K562 (cell line): ENCODE measurements around the gene SEL1L.

Source experiments
- CEBPB ChIP-seq: fragments of 450-650 bp; IDR thresholded peaks from 2 replicates; pipeline ENCODE4 v1.6.1; 2016; ENCODE audit warnings: missing genetic modification characterization, missing compliant biosample characterization
- CHD1 ChIP-seq: fragments of 200-600 bp; sonication (generic); IDR thresholded peaks from one replicate; pipeline ENCODE4 v1.6.1; 2012; ENCODE audit warnings: mild to moderate bottlenecking, moderate library complexity, low read length, inconsistent platforms
- FOS ChIP-seq: IDR thresholded peaks from 3 replicates; pipeline ENCODE4 v1.6.1; 2011; ENCODE audit not compliant: insufficient read length; ENCODE audit errors: extremely low read depth
- GABPA ChIP-seq: fragments of 200-800 bp; sonication (Bioruptor generic); conservative IDR thresholded peaks from 2 replicates; pipeline ENCODE4 v1.6.1; 2016; ENCODE audit warnings: low read depth, missing genetic modification characterization, missing compliant biosample characterization
- GTF2F1 ChIP-seq: IDR thresholded peaks from 2 replicates; pipeline ENCODE4 v1.6.1; 2011; ENCODE audit warnings: low read depth, low read length, improper control_type of control experiment
- ZBTB1 ChIP-seq: sonication (generic); formaldehyde crosslinking; IDR thresholded peaks from 2 replicates; pipeline ENCODE4 v1.8.1; 2023; ENCODE audit warnings: missing genetic modification reagents, low read depth, mild to moderate bottlenecking, borderline replicate concordance
- ZBTB7A ChIP-seq: IDR thresholded peaks from 2 replicates; pipeline ENCODE4 v1.6.1; 2011; ENCODE audit warnings: low read depth, mild to moderate bottlenecking, low read length, moderate library complexity, borderline replicate concordance; ENCODE audit not compliant: control insufficient read depth
- ZNF263 ChIP-seq: sonication (generic); formaldehyde crosslinking; IDR thresholded peaks from 2 replicates; pipeline ENCODE4 v1.8.0; 2022; ENCODE audit warnings: mild to moderate bottlenecking, missing genetic modification reagents, borderline replicate concordance
- ZNF282 ChIP-seq: sonication (generic); formaldehyde crosslinking; IDR thresholded peaks from 2 replicates; pipeline ENCODE4 v1.8.1; 2023; ENCODE audit warnings: missing genetic modification reagents
- TF ChIP-seq, protein P1 (sequence below): sonication (generic); formaldehyde crosslinking; IDR thresholded peaks from 2 replicates; pipeline ENCODE4 v1.9.0; 2022; ENCODE audit warnings: mild to moderate bottlenecking, missing genetic modification reagents
- TF ChIP-seq, protein P2 (sequence below), 3 experiments: IDR thresholded peaks in 2 of 3; conservative IDR thresholded peaks in 1 of 3; 2 replicates each; pipeline ENCODE4 v1.5.1; 2011 to 2012; ENCODE audit warnings: low read length in 3 of 3, mild to moderate bottlenecking in 3 of 3, control low read depth in 2 of 3, improper control_type of control experiment in 1 of 3, inconsistent platforms in 1 of 3, low read depth in 1 of 3, mixed read lengths in 1 of 3, moderate library complexity in 1 of 3; ENCODE audit not compliant: insufficient read depth in 2 of 3
- TF ChIP-seq, protein P3 (sequence below): conservative IDR thresholded peaks from 2 replicates; pipeline ENCODE4 v1.6.1; 2011; ENCODE audit warnings: low read depth, mild to moderate bottlenecking, low read length; ENCODE audit not compliant: control insufficient read depth

DNA sequence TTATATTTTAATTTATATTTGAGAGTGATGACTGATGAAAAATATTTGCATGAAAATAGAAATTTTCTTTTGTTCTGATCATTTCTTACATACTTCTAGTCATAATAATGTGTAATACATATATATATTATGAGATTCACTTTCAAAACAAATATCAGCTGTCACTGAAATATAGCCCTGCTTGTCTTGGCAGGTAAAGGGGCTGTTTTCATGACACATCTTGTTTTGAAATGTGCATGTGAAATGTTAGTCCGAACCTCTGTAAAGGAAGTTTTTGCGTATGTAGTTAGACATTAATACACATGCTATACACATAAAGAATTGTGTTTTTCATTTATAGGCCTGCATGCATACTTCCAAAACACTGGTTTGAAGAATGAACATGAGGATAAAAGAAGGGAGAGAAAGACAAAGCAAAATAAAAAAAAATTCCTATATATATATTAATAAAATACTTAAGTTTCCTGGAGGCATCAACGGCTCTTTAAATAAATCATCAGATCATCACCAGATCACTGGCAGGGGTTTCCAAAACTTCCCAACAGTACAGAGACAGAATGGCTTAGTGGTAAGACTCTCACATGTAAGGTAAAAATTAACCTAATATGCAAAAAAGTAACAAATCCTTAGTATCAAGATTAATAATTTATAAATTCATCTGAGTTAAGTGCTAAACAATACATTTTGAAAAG lies 60.1 kb downstream of the SEL1L start:
- TF ChIP-seq CHD1 (no peak), ZBTB7A (no peak), ZBTB1 (no peak), ZNF282 (no peak), ZNF263 (CRISPR knock-in tag) (no peak), CEBPB (tag) (no peak), GTF2F1 (no peak), FOS (no peak), GABPA (no peak)
- TF ChIP-seq, protein P1, sequence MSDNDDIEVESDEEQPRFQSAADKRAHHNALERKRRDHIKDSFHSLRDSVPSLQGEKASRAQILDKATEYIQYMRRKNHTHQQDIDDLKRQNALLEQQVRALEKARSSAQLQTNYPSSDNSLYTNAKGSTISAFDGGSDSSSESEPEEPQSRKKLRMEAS, result no peak
- TF ChIP-seq, protein P2, sequence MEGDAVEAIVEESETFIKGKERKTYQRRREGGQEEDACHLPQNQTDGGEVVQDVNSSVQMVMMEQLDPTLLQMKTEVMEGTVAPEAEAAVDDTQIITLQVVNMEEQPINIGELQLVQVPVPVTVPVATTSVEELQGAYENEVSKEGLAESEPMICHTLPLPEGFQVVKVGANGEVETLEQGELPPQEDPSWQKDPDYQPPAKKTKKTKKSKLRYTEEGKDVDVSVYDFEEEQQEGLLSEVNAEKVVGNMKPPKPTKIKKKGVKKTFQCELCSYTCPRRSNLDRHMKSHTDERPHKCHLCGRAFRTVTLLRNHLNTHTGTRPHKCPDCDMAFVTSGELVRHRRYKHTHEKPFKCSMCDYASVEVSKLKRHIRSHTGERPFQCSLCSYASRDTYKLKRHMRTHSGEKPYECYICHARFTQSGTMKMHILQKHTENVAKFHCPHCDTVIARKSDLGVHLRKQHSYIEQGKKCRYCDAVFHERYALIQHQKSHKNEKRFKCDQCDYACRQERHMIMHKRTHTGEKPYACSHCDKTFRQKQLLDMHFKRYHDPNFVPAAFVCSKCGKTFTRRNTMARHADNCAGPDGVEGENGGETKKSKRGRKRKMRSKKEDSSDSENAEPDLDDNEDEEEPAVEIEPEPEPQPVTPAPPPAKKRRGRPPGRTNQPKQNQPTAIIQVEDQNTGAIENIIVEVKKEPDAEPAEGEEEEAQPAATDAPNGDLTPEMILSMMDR (IDR thresholded peaks at IDR 0.05 in 2 of 3, conservative IDR thresholded peaks at IDR 0.05 in 1 of 3; ENCODE audit: insufficient read depth in 2 of 3, low read depth in 1 of 3, low read length in 3 of 3), result no peak
- TF ChIP-seq, protein P3, sequence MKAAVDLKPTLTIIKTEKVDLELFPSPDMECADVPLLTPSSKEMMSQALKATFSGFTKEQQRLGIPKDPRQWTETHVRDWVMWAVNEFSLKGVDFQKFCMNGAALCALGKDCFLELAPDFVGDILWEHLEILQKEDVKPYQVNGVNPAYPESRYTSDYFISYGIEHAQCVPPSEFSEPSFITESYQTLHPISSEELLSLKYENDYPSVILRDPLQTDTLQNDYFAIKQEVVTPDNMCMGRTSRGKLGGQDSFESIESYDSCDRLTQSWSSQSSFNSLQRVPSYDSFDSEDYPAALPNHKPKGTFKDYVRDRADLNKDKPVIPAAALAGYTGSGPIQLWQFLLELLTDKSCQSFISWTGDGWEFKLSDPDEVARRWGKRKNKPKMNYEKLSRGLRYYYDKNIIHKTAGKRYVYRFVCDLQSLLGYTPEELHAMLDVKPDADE, result no peak
